ENCODE data around the gene ADAMTSL1. TPM values are rescaled to one million over a fixed set of nuclear protein-coding genes. Genes with fewer than 3 reads are reported as not detected.

The ADAMTSL1 gene
- total and polyA plus RNA-seq, 2 of the 13 experiments (the other 11 are each of a cell fraction or from before 2014, with no cell fraction given): not detected

DNA sequence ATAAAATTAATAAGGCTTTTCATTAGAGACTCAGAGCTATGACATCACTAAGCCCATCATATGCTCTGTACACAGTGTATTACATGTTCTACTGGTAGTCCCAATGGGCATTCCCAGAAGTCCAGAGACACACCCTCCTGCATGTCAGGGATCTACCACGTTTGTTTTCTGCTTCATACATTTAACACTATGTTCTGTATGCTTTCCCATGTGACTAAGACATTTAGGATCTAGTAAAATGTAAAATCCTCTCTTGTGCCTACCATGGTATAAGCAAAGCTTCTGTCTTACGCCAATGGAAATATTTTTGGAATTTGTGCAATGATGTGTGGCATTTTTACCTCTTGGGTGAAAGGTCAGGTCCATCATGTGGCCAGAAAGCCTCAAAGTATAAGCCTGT lies 192.4 kb downstream of the ADAMTSL1 start:
- ChIA-PET POLR2A (no interaction called here), CTCF (ENCODE audit: low intra/inter-chr PET ratio, low total read pairs) (no interaction called here)
- no peak for DNase-seq (ENCODE audit: low spot score)
- in situ Hi-C loops (cut with HindIII; ENCODE audit: extremely low pct_ligation_motif_present, low pct_unique_long_range_greater_than_20kb): no loop called here
- H3K4me1 ChIP-seq (ENCODE audit: insufficient read depth, low read length): no peaks in the 10 kb centered on the region
- H2AFZ ChIP-seq (ENCODE audit: low read length): no peak overlapping the region
- no peaks in the 10 kb centered on the region for H3K9me3 ChIP-seq (ENCODE audit: low read length)
- WGBS (ENCODE audit: low lambda C conversion rate): 0% methylated on average over 2 of the region's 2 CpGs
- ATAC-seq: no peak
- intact Hi-C loops (cut with micrococcal nuclease; ENCODE audit: unreplicated experiment): no loop called here
- H3K36me3 ChIP-seq (replicated peaks in 1 of 2; ENCODE audit: control insufficient read depth in 1 of 2, insufficient read depth in 2 of 2, low read length in 2 of 2): no peaks in the 10 kb centered on the region
- H3K4me3 ChIP-seq (replicated peaks in 1 of 3; ENCODE audit: insufficient read depth in 1 of 3, low read depth in 2 of 3, low read length in 3 of 3): no peak overlapping the region
- no peaks in the 10 kb centered on the region for H3K27me3 ChIP-seq (ENCODE audit: control insufficient read depth in 1 of 2, insufficient read depth in 2 of 2, low read length in 2 of 2)
- no peak overlapping the region for H3K9ac ChIP-seq (ENCODE audit: insufficient read depth, low read depth, low read length)
- no peak overlapping the region for H3K4me2 ChIP-seq (ENCODE audit: low read depth, low read length)
- H3K79me2 ChIP-seq (ENCODE audit: insufficient read depth, low read length): no peaks in the 10 kb centered on the region
- no TSS peak for BruUV-seq (replicated peaks)
- no peak for TF ChIP-seq SALL1 (CRISPR knock-in tag; IDR thresholded peaks at IDR 0.05)
- TF ChIP-seq, protein P1, sequence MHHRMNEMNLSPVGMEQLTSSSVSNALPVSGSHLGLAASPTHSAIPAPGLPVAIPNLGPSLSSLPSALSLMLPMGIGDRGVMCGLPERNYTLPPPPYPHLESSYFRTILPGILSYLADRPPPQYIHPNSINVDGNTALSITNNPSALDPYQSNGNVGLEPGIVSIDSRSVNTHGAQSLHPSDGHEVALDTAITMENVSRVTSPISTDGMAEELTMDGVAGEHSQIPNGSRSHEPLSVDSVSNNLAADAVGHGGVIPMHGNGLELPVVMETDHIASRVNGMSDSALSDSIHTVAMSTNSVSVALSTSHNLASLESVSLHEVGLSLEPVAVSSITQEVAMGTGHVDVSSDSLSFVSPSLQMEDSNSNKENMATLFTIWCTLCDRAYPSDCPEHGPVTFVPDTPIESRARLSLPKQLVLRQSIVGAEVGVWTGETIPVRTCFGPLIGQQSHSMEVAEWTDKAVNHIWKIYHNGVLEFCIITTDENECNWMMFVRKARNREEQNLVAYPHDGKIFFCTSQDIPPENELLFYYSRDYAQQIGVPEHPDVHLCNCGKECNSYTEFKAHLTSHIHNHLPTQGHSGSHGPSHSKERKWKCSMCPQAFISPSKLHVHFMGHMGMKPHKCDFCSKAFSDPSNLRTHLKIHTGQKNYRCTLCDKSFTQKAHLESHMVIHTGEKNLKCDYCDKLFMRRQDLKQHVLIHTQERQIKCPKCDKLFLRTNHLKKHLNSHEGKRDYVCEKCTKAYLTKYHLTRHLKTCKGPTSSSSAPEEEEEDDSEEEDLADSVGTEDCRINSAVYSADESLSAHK (CRISPR knock-in tag; IDR thresholded peaks at IDR 0.05; ENCODE audit: borderline replicate concordance): no peak
- TF ChIP-seq RARG (CRISPR knock-in tag; IDR thresholded peaks at IDR 0.05; ENCODE audit: low read depth): no peak
- TF ChIP-seq CENPT (CRISPR knock-in tag; IDR thresholded peaks at IDR 0.05; ENCODE audit: low read depth): no peak
- TF ChIP-seq PRDM15 (CRISPR knock-in tag; IDR thresholded peaks at IDR 0.05): no peak
- TF ChIP-seq, protein P2, sequence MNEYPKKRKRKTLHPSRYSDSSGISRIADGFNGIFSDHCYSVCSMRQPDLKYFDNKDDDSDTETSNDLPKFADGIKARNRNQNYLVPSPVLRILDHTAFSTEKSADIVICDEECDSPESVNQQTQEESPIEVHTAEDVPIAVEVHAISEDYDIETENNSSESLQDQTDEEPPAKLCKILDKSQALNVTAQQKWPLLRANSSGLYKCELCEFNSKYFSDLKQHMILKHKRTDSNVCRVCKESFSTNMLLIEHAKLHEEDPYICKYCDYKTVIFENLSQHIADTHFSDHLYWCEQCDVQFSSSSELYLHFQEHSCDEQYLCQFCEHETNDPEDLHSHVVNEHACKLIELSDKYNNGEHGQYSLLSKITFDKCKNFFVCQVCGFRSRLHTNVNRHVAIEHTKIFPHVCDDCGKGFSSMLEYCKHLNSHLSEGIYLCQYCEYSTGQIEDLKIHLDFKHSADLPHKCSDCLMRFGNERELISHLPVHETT (CRISPR knock-in tag; conservative IDR thresholded peaks at IDR 0.05): no peak
- no peak for TF ChIP-seq ZNF180 (CRISPR knock-in tag; IDR thresholded peaks at IDR 0.05; ENCODE audit: borderline replicate concordance, low read depth)
- H3K27ac ChIP-seq (ENCODE audit: extremely low read length, insufficient read depth, low read length): no peak overlapping the region
- FAIRE-seq: no peak
- no peaks in the 10 kb centered on the region for H4K20me1 ChIP-seq (ENCODE audit: insufficient read depth, low read length)

Measured in HepG2 (cell line).